ENCODE data around the gene FLNB. TPM values are rescaled to one million over a fixed set of nuclear protein-coding genes. Genes with fewer than 3 reads are reported as not detected.

The FLNB gene
- total and polyA plus RNA-seq, 2 of the 13 experiments (the other 11 are each of a cell fraction or from before 2014, with no cell fraction given) = 106 to 130 TPM

GRCh38 chr3:58021072-58021959 lies 13.1 kb downstream of the FLNB start (continued):
- TF ChIP-seq, protein P1, sequence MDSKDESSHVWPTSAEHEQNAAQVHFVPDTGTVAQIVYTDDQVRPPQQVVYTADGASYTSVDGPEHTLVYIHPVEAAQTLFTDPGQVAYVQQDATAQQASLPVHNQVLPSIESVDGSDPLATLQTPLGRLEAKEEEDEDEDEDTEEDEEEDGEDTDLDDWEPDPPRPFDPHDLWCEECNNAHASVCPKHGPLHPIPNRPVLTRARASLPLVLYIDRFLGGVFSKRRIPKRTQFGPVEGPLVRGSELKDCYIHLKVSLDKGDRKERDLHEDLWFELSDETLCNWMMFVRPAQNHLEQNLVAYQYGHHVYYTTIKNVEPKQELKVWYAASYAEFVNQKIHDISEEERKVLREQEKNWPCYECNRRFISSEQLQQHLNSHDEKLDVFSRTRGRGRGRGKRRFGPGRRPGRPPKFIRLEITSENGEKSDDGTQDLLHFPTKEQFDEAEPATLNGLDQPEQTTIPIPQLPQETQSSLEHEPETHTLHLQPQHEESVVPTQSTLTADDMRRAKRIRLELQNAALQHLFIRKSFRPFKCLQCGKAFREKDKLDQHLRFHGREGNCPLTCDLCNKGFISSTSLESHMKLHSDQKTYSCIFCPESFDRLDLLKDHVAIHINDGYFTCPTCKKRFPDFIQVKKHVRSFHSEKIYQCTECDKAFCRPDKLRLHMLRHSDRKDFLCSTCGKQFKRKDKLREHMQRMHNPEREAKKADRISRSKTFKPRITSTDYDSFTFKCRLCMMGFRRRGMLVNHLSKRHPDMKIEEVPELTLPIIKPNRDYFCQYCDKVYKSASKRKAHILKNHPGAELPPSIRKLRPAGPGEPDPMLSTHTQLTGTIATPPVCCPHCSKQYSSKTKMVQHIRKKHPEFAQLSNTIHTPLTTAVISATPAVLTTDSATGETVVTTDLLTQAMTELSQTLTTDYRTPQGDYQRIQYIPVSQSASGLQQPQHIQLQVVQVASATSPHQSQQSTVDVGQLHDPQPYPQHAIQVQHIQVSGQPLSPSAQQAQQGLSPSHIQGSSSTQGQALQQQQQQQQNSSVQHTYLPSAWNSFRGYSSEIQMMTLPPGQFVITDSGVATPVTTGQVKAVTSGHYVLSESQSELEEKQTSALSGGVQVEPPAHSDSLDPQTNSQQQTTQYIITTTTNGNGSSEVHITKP (CRISPR knock-in tag; IDR thresholded peaks at IDR 0.05; ENCODE audit: low read depth) = 0 out of 2 replicates have a peak, but pooled peaks have one; percentile 26
- TF ChIP-seq, protein P2, sequence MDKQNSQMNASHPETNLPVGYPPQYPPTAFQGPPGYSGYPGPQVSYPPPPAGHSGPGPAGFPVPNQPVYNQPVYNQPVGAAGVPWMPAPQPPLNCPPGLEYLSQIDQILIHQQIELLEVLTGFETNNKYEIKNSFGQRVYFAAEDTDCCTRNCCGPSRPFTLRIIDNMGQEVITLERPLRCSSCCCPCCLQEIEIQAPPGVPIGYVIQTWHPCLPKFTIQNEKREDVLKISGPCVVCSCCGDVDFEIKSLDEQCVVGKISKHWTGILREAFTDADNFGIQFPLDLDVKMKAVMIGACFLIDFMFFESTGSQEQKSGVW (CRISPR knock-in tag; IDR thresholded peaks at IDR 0.05; ENCODE audit: borderline replicate concordance) = no peak
- TF ChIP-seq ZNF646 (CRISPR knock-in tag; IDR thresholded peaks at IDR 0.05) = peak; percentile 33; the same call in 1 of the 2 replicates
- TF ChIP-seq ZBTB43 (CRISPR knock-in tag; conservative IDR thresholded peaks at IDR 0.05) = peak; percentile 70; the same call in 1 of the 2 replicates
- TF ChIP-seq NFIB (CRISPR knock-in tag; IDR thresholded peaks at IDR 0.05; ENCODE audit: borderline replicate concordance) = no peak
- TF ChIP-seq GRHL1 (CRISPR knock-in tag; conservative IDR thresholded peaks at IDR 0.05) = no peak
- TF ChIP-seq, protein P3, sequence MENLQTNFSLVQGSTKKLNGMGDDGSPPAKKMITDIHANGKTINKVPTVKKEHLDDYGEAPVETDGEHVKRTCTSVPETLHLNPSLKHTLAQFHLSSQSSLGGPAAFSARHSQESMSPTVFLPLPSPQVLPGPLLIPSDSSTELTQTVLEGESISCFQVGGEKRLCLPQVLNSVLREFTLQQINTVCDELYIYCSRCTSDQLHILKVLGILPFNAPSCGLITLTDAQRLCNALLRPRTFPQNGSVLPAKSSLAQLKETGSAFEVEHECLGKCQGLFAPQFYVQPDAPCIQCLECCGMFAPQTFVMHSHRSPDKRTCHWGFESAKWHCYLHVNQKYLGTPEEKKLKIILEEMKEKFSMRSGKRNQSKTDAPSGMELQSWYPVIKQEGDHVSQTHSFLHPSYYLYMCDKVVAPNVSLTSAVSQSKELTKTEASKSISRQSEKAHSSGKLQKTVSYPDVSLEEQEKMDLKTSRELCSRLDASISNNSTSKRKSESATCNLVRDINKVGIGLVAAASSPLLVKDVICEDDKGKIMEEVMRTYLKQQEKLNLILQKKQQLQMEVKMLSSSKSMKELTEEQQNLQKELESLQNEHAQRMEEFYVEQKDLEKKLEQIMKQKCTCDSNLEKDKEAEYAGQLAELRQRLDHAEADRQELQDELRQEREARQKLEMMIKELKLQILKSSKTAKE (CRISPR knock-in tag; IDR thresholded peaks at IDR 0.05; ENCODE audit: borderline replicate concordance) = 0 out of 2 replicates have a peak, but pooled peaks have one; percentile 47
- peak; percentile 11; the same call in 1 of the 2 replicates for TF ChIP-seq RAD21 (CRISPR knock-in tag; IDR thresholded peaks at IDR 0.05)
- peak; percentile 74; the same call in 1 of the 2 replicates for TF ChIP-seq SALL2 (CRISPR knock-in tag; IDR thresholded peaks at IDR 0.05)
